Smooth muscle cell (in vitro differentiated cells): ENCODE results near the gene ANKRD27. TPM values are rescaled to one million over a fixed set of nuclear protein-coding genes. Genes with fewer than 3 reads are reported as not detected.

Source experiments
- DNase-seq: peaks from one replicate; lab custom pipeline; 2025; ENCODE audit not compliant: unreplicated experiment; lab: John Stamatoyannopoulos, UW
- H2AFZ ChIP-seq: fragments of 200-600 bp; sonication (generic); 2 replicates; pipeline ENCODE4 v1.6.0; 2016; ENCODE audit warnings: antibody characterized with exemption, low read depth, mild to moderate bottlenecking
- H3F3A ChIP-seq: fragments of 200-600 bp; sonication (generic); 2 replicates; pipeline ENCODE4 v1.6.0; 2017; ENCODE audit warnings: antibody characterized with exemption, low read depth
- H3K27ac ChIP-seq: fragments of 200-600 bp; sonication (generic); 2 replicates; pipeline ENCODE4 v1.5.1; 2016; ENCODE audit warnings: low read depth, mild to moderate bottlenecking
- H3K27me3 ChIP-seq: fragments of 200-600 bp; sonication (generic); 2 replicates; pipeline ENCODE4 v1.6.1; 2016; ENCODE audit warnings: low read depth, mild to moderate bottlenecking
- H3K36me3 ChIP-seq: fragments of 200-600 bp; sonication (generic); 2 replicates; pipeline ENCODE4 v1.5.1; 2016; ENCODE audit warnings: low read depth
- H3K4me1 ChIP-seq: fragments of 200-600 bp; sonication (generic); 2 replicates; pipeline ENCODE4 v1.5.1; 2016; ENCODE audit warnings: low read depth
- H3K4me2 ChIP-seq: fragments of 200-600 bp; sonication (generic); 2 replicates; pipeline ENCODE4 v1.6.0; 2016; ENCODE audit warnings: mild to moderate bottlenecking
- H3K4me3 ChIP-seq: fragments of 200-600 bp; sonication (generic); 2 replicates; pipeline ENCODE4 v1.5.1; 2016; ENCODE audit warnings: mild to moderate bottlenecking
- H3K79me2 ChIP-seq: fragments of 200-600 bp; sonication (generic); 2 replicates; pipeline ENCODE4 v1.6.0; 2016; ENCODE audit warnings: low read depth, mild to moderate bottlenecking
- H3K9ac ChIP-seq: fragments of 200-600 bp; sonication (generic); 2 replicates; pipeline ENCODE4 v1.6.0; 2016; ENCODE audit warnings: low read depth
- H3K9me3 ChIP-seq: fragments of 200-600 bp; sonication (generic); replicated peaks from 2 replicates; pipeline ENCODE4 v1.5.1; 2016; ENCODE audit warnings: low read depth
- H4K20me1 ChIP-seq: fragments of 200-600 bp; sonication (generic); 2 replicates; pipeline ENCODE4 v1.6.0; 2016; ENCODE audit warnings: low read depth
- WGBS: methylation state at CpG from one replicate; pipeline ENCODE4 v1.1.7; 2016; ENCODE audit warnings: low lambda C conversion rate; 5-methylcytosine and 5-hydroxymethylcytosine counted together
- polyA plus RNA-seq: library from polyadenylated mRNA; unstranded; fragments of >200 nt; fragmentation: Nextera tagmentation; extraction: Ambion mirVana; gene quantifications from 2 replicates; pipeline ENCODE4 v1.2.1, GENCODE V29; 2016
- total RNA-seq: library from RNA; depleted of rRNA; stranded (reverse); fragments of >200 nt; gene quantifications from 2 replicates; pipeline ENCODE4 v1.2.3, GENCODE V29; 2014
- TF ChIP-seq, protein P1 (sequence below): fragments of 200-600 bp; sonication (generic); IDR thresholded peaks from 2 replicates; pipeline ENCODE4 v1.5.1; 2017; ENCODE audit warnings: borderline replicate concordance, mild to moderate bottlenecking, antibody characterized with exemption; ENCODE audit not compliant: insufficient read depth, poor library complexity, severe bottlenecking

Gene ANKRD27
- total and polyA plus RNA-seq, 2 experiments from 2014 or later, result 7.7 to 19.7 TPM

GRCh38 chr19:32631381-32631780 is 43.6 kb downstream of the ANKRD27 start:
- Histone ChIP-seq H3K27me3 (no peaks in the 10 kb centered on the region), H3K9ac (no peak overlapping the region), H3K9me3 (no peaks in the 10 kb centered on the region), H3K4me1 (no peaks in the 10 kb centered on the region), H3K4me3 (no peak overlapping the region), H4K20me1 (no peaks in the 10 kb centered on the region), H3K4me2 (no peak overlapping the region), H3K27ac (no peak overlapping the region), H3K36me3 (no peaks in the 10 kb centered on the region), H2AFZ (no peak overlapping the region), H3F3A (no peaks in the 10 kb centered on the region), H3K79me2 (no peaks in the 10 kb centered on the region)
- DNase-seq, result no peak
- 96% methylated on average over 15 of the region's 15 CpGs for WGBS
- TF ChIP-seq, protein P1, sequence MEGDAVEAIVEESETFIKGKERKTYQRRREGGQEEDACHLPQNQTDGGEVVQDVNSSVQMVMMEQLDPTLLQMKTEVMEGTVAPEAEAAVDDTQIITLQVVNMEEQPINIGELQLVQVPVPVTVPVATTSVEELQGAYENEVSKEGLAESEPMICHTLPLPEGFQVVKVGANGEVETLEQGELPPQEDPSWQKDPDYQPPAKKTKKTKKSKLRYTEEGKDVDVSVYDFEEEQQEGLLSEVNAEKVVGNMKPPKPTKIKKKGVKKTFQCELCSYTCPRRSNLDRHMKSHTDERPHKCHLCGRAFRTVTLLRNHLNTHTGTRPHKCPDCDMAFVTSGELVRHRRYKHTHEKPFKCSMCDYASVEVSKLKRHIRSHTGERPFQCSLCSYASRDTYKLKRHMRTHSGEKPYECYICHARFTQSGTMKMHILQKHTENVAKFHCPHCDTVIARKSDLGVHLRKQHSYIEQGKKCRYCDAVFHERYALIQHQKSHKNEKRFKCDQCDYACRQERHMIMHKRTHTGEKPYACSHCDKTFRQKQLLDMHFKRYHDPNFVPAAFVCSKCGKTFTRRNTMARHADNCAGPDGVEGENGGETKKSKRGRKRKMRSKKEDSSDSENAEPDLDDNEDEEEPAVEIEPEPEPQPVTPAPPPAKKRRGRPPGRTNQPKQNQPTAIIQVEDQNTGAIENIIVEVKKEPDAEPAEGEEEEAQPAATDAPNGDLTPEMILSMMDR, result no peak

DNA sequence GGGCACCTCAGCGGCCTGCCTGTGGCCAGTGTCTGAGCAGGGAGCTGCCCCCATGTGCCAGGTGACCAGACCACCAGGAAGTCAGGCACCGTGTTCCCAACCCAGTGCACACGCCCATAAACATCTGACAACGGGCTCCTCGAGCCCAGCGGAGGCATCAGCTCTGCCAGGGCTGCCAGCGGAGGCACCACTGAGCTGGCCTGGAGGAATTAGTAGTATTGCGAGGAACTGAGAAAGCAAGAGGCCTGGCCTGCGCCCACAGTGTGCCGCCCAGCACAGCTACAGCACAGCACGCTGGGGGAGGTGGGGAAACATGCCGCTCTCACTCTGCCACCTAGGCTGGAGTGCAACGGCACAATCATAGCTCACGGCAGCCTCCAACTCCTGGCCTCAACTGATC is 44.6 kb downstream of the ANKRD27 start:
- H2AFZ ChIP-seq, result no peak overlapping the region
- TF ChIP-seq, protein P1, result no peak

DNA sequence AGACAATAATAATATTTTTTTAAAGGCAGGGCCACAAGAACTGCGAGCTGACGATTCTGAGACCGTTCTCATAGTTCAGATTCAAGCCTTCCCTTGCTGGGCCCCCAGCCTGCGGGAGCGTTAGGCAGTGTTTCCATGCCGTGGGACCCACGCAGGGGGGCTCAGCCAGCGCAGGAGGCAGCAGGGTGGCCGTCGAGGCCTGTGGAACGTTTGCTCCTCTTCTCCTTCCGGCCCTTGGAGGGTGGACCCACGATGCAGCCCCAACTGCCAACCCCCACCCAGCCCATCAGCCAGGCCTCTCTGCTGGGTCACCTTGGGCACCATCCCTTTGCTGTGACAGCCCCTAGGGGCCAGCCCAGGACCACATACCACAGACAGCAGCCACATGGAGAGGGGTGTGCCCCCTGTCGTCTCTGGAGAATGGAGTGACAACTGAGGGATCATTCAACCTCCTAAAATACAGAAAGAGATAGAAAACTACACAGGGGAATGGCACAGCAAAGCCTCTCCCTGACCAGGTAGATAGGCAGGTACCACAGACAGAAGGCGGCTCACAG is 47.2 kb downstream of the ANKRD27 start:
- Histone ChIP-seq H4K20me1 (no peaks in the 10 kb centered on the region), H3K36me3 (no peaks in the 10 kb centered on the region), H3K27me3 (no peaks in the 10 kb centered on the region), H2AFZ (no peak overlapping the region), H3K4me2 (no peak overlapping the region), H3K79me2 (no peaks in the 10 kb centered on the region), H3K9ac (no peak overlapping the region), H3K27ac (no peak overlapping the region), H3K4me1 (no peaks in the 10 kb centered on the region), H3K4me3 (no peak overlapping the region), H3K9me3 (no peaks in the 10 kb centered on the region), H3F3A (no peaks in the 10 kb centered on the region)
- TF ChIP-seq, protein P1, result no peak
- 96% methylated on average over 15 of the region's 15 CpGs for WGBS
- DNase-seq, result no peak

More for the DNA sequence above, 44.6 kb downstream of the ANKRD27 start:
- Histone ChIP-seq H3K9me3 (no peaks in the 10 kb centered on the region), H3K79me2 (no peaks in the 10 kb centered on the region), H3K9ac (no peak overlapping the region), H3K27ac (no peak overlapping the region), H4K20me1 (no peaks in the 10 kb centered on the region), H3K27me3 (no peaks in the 10 kb centered on the region), H3K4me1 (no peaks in the 10 kb centered on the region), H3K4me2 (no peak overlapping the region), H3K4me3 (no peak overlapping the region), H3K36me3 (no peaks in the 10 kb centered on the region), H3F3A (no peaks in the 10 kb centered on the region)
- WGBS, result 91% methylated on average over 14 of the region's 14 CpGs
- DNase-seq, result no peak

DNA sequence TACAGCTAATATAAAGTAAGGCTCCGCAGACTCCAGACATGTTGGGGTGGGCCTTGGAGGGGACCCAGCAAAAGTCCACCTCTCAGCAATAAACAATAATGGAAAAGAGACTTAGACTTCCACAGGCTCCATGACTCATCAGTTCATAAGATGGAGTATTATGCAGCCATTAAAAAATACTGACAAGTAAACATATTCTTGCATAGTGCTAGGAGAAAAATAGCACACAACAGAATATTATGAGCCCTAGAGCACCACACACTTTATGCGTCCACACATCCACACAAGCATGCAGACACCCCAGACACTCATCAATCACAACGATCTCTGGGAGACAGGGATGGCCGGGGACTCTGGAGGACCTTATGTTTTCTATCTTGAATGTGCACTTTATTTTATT is 48.0 kb downstream of the ANKRD27 start:
- H3K36me3 ChIP-seq, result no peaks in the 10 kb centered on the region
- H3K27me3 ChIP-seq, result no peaks in the 10 kb centered on the region
- H3K27ac ChIP-seq, result no peak overlapping the region
- H3K9me3 ChIP-seq, result no peaks in the 10 kb centered on the region
- H3K4me3 ChIP-seq, result no peak overlapping the region
- no peaks in the 10 kb centered on the region for H3K79me2 ChIP-seq
- TF ChIP-seq, protein P1, result no peak
- WGBS, result 98% methylated on average over 4 of the region's 4 CpGs
- no peak overlapping the region for H3K9ac ChIP-seq
- no peak overlapping the region for H2AFZ ChIP-seq
- no peak for DNase-seq
- H4K20me1 ChIP-seq, result no peaks in the 10 kb centered on the region
- H3K4me2 ChIP-seq, result no peak overlapping the region
- no peaks in the 10 kb centered on the region for H3K4me1 ChIP-seq
- H3F3A ChIP-seq, result no peaks in the 10 kb centered on the region
